SK-N-SH (cell line): Measurements from ENCODE around the gene GPD1.

Experiments used
- FOSL2 ChIP-seq: IDR thresholded peaks from 2 replicates; pipeline ENCODE4 v1.4.0; 2012; ENCODE audit warnings: low read depth, mild to moderate bottlenecking, moderate library complexity, borderline replicate concordance
- GABPA ChIP-seq: IDR thresholded peaks from 2 replicates; pipeline ENCODE4 v1.4.0; 2012; ENCODE audit warnings: low read depth, mild to moderate bottlenecking
- GATA2 ChIP-seq: sonication (generic); formaldehyde crosslinking; IDR thresholded peaks from 2 replicates; pipeline ENCODE4 v1.5.0; 2020; ENCODE audit warnings: mild to moderate bottlenecking, missing genetic modification reagents
- MEF2A ChIP-seq: IDR thresholded peaks from 2 replicates; pipeline ENCODE4 v1.4.0; 2012; ENCODE audit warnings: low read depth, borderline replicate concordance
- NFIC ChIP-seq: IDR thresholded peaks from 2 replicates; pipeline ENCODE4 v1.4.0; 2012; ENCODE audit warnings: borderline replicate concordance
- TF ChIP-seq, protein P1 (sequence below): fragments of 200-600 bp; sonication (generic); IDR thresholded peaks from 2 replicates; pipeline ENCODE4 v1.6.1; 2017; ENCODE audit warnings: antibody characterized with exemption, mild to moderate bottlenecking, moderate library complexity
- TF ChIP-seq, protein P2 (sequence below): IDR thresholded peaks from 2 replicates; pipeline ENCODE4 v1.4.0; 2012; ENCODE audit warnings: low read depth

DNA sequence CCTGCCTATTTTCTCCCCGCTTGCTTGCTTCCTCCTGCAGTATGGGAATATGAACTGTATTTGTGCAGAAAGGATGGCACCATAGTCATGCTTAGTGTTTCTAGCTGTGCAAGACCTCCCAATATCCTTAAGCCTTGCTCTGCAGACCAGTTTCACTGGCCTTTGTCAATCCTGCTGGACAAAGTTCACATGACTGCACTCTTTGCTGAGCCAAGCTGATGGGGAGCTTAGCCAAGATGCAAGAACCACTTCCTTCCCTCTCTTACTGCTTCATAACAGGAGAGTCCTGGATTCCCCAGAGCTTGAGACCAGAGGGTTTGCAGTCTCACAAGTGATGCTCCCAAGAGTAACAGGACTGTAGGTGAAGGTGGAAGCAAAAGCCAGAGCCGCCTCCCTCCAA, 42.6 kb upstream of the GPD1 start:
- TF ChIP-seq GABPA (no peak), GATA2 (CRISPR knock-in tag) (no peak), MEF2A (no peak), FOSL2 (no peak), NFIC (no peak)
- TF ChIP-seq, protein P1, sequence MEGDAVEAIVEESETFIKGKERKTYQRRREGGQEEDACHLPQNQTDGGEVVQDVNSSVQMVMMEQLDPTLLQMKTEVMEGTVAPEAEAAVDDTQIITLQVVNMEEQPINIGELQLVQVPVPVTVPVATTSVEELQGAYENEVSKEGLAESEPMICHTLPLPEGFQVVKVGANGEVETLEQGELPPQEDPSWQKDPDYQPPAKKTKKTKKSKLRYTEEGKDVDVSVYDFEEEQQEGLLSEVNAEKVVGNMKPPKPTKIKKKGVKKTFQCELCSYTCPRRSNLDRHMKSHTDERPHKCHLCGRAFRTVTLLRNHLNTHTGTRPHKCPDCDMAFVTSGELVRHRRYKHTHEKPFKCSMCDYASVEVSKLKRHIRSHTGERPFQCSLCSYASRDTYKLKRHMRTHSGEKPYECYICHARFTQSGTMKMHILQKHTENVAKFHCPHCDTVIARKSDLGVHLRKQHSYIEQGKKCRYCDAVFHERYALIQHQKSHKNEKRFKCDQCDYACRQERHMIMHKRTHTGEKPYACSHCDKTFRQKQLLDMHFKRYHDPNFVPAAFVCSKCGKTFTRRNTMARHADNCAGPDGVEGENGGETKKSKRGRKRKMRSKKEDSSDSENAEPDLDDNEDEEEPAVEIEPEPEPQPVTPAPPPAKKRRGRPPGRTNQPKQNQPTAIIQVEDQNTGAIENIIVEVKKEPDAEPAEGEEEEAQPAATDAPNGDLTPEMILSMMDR = no peak
- TF ChIP-seq, protein P2, sequence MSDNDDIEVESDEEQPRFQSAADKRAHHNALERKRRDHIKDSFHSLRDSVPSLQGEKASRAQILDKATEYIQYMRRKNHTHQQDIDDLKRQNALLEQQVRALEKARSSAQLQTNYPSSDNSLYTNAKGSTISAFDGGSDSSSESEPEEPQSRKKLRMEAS = no peak
